Measurements from ENCODE around the gene RNF20. TPM values are rescaled to one million over a fixed set of nuclear protein-coding genes. Genes with fewer than 3 reads are reported as not detected.

RNF20 gene
- total and polyA plus RNA-seq, 10 of the 15 experiments (the other 5 are each of a cell fraction or from before 2014, with no cell fraction given), result 7.5 to 38.9 (median 26.7) TPM

DNA sequence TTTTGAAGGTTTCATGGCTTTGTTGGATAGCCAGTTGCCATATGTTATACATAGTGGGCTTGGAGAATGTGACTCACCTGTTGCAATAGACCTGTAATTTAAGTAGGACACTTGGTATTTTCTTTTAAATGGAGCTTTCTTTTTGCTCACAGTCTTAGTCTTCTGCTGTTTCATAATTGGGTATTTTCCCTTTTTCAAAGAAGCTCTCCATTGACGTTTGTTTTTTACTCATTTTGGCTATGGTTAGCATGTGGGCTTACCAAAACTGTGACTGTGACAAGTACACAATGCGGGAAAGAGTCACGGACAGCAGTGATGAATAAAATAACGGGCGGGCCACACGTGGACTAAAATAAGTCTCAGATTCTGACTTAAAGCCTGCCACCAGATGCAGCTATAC lies 23.2 kb upstream of the RNF20 start:
- Histone ChIP-seq H3K36me3 (ENCODE audit: control insufficient read depth in 2 of 2, insufficient read depth in 2 of 2, low read length in 1 of 2) (no peaks in the 10 kb centered on the region), H4K20me1 (ENCODE audit: control insufficient read depth, insufficient read depth) (no peaks in the 10 kb centered on the region), H3K9me3 (replicated peaks; ENCODE audit: control insufficient read depth, insufficient read depth, low read length) (no peaks in the 10 kb centered on the region), H3K4me3 (no peak overlapping the region), H3K9ac (ENCODE audit: control insufficient read depth, insufficient read depth, low read length) (no peak overlapping the region), H3K27me3 (replicated peaks in 1 of 2; ENCODE audit: control insufficient read depth in 2 of 2, insufficient read depth in 2 of 2, low read length in 1 of 2) (no peaks in the 10 kb centered on the region; a peak in 2 of 4 replicates), H3K79me2 (ENCODE audit: control insufficient read depth, insufficient read depth, low read length) (no peaks in the 10 kb centered on the region), H3K4me1 (ENCODE audit: control insufficient read depth, insufficient read depth, low read length) (no peaks in the 10 kb centered on the region), H3K4me2 (ENCODE audit: control insufficient read depth, insufficient read depth) (no peak overlapping the region), H2AFZ (ENCODE audit: control insufficient read depth, low read depth, low read length) (no peak overlapping the region), H3K27ac (ENCODE audit: control insufficient read depth, insufficient read depth) (no peak overlapping the region)
- intact Hi-C loops (cut with micrococcal nuclease; ENCODE audit: unreplicated experiment) (no loop called here), in situ Hi-C loops (cut with MboI) (no loop called here)
- ChIA-PET POLR2A (no interaction called here), SMC1A (ENCODE audit: uncharacterized antibody, unreplicated experiment) (interaction anchor here (0.7 kb wide), 1 partner anchor 19 kb away, joined by 3 read pairs; no protein-coding TSS in a partner anchor), CTCF (interaction anchor here (0.8 kb wide), 1 partner anchor 19 kb away, joined by 5 read pairs; no protein-coding TSS in a partner anchor), RAD21 (ENCODE audit: unreplicated experiment) (no interaction called here)
- FAIRE-seq (no peak), DNase-seq (ENCODE audit: low read depth, low spot score) (no peak), ATAC-seq (no peak)
- whole genome bisulfite sequencing (ENCODE audit: insufficient coverage, insufficient replicate concordance, low lambda C conversion rate, missing lambda C conversion rate), result 3% methylated on average over 6 of the region's 6 CpGs
- TF ChIP-seq TARDBP (IDR thresholded peaks at IDR 0.05; ENCODE audit: borderline replicate concordance) (no peak), SP1 (IDR thresholded peaks at IDR 0.05; ENCODE audit: low read depth, low read length) (no peak), BACH1 (IDR thresholded peaks at IDR 0.05; ENCODE audit: borderline replicate concordance) (no peak), JUND (IDR thresholded peaks at IDR 0.05; ENCODE audit: low read depth, low read length) (no peak), CEBPB (IDR thresholded peaks at IDR 0.05; ENCODE audit: borderline replicate concordance in 1 of 2, low read depth in 2 of 2, low read length in 2 of 2) (no peak), NFYB (IDR thresholded peaks at IDR 0.05; ENCODE audit: insufficient read depth, low read depth, low read length) (no peak), RELA (IDR thresholded peaks at IDR 0.05; ENCODE audit: borderline replicate concordance, partially characterized antibody) (no peak), SREBF2 (IDR thresholded peaks at IDR 0.05; ENCODE audit: low read length) (no peak), PAX8 (IDR thresholded peaks at IDR 0.05) (no peak)
- BruUV-seq (replicated peaks), result no TSS peak

- H3K79me2 ChIP-seq (ENCODE audit: control insufficient read depth, insufficient read depth, low read length), result no peaks in the 10 kb centered on the region
- H3K4me2 ChIP-seq (ENCODE audit: control insufficient read depth, insufficient read depth), result no peak overlapping the region
- RAD21 ChIA-PET (ENCODE audit: unreplicated experiment), result no interaction called here
- 65% methylated on average over 2 of the region's 2 CpGs for WGBS (ENCODE audit: insufficient coverage, insufficient replicate concordance, low lambda C conversion rate, missing lambda C conversion rate)
- TF ChIP-seq BACH1 (IDR thresholded peaks at IDR 0.05; ENCODE audit: borderline replicate concordance) (no peak), BCL11A (IDR thresholded peaks at IDR 0.05; ENCODE audit: low read depth, low read length) (no peak), FOS (IDR thresholded peaks at IDR 0.05; ENCODE audit: borderline replicate concordance, extremely low read depth, insufficient read length) (no peak), EGR1 (IDR thresholded peaks at IDR 0.05; ENCODE audit: borderline replicate concordance in 1 of 2, low read depth in 2 of 2, low read length in 2 of 2) (no peak)
- TF ChIP-seq, protein P1, sequence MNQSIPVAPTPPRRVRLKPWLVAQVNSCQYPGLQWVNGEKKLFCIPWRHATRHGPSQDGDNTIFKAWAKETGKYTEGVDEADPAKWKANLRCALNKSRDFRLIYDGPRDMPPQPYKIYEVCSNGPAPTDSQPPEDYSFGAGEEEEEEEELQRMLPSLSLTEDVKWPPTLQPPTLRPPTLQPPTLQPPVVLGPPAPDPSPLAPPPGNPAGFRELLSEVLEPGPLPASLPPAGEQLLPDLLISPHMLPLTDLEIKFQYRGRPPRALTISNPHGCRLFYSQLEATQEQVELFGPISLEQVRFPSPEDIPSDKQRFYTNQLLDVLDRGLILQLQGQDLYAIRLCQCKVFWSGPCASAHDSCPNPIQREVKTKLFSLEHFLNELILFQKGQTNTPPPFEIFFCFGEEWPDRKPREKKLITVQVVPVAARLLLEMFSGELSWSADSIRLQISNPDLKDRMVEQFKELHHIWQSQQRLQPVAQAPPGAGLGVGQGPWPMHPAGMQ (IDR thresholded peaks at IDR 0.05; ENCODE audit: borderline replicate concordance), result no peak
- TF ChIP-seq, protein P2, sequence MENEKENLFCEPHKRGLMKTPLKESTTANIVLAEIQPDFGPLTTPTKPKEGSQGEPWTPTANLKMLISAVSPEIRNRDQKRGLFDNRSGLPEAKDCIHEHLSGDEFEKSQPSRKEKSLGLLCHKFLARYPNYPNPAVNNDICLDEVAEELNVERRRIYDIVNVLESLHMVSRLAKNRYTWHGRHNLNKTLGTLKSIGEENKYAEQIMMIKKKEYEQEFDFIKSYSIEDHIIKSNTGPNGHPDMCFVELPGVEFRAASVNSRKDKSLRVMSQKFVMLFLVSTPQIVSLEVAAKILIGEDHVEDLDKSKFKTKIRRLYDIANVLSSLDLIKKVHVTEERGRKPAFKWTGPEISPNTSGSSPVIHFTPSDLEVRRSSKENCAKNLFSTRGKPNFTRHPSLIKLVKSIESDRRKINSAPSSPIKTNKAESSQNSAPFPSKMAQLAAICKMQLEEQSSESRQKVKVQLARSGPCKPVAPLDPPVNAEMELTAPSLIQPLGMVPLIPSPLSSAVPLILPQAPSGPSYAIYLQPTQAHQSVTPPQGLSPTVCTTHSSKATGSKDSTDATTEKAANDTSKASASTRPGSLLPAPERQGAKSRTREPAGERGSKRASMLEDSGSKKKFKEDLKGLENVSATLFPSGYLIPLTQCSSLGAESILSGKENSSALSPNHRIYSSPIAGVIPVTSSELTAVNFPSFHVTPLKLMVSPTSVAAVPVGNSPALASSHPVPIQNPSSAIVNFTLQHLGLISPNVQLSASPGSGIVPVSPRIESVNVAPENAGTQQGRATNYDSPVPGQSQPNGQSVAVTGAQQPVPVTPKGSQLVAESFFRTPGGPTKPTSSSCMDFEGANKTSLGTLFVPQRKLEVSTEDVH (IDR thresholded peaks at IDR 0.05; ENCODE audit: low read depth, partially characterized antibody), result no peak
- CTCF ChIA-PET, result interaction anchor here (0.8 kb wide), 1 partner anchor 19 kb away, joined by 5 read pairs; no protein-coding TSS in a partner anchor
- DNase-seq (ENCODE audit: low read depth, low spot score) (no peak), FAIRE-seq (no peak), ATAC-seq (no peak)
- no peaks in the 10 kb centered on the region for H3K36me3 ChIP-seq (ENCODE audit: control insufficient read depth in 2 of 2, insufficient read depth in 2 of 2, low read length in 1 of 2)
- no peaks in the 10 kb centered on the region for H3K4me1 ChIP-seq (ENCODE audit: control insufficient read depth, insufficient read depth, low read length)
- H3K9me3 ChIP-seq (replicated peaks; ENCODE audit: control insufficient read depth, insufficient read depth, low read length), result no peaks in the 10 kb centered on the region
- BruUV-seq (replicated peaks), result no TSS peak
- intact Hi-C loops (cut with micrococcal nuclease; ENCODE audit: unreplicated experiment) (no loop called here), in situ Hi-C loops (cut with MboI) (no loop called here)
- H4K20me1 ChIP-seq (ENCODE audit: control insufficient read depth, insufficient read depth), result no peaks in the 10 kb centered on the region
- H2AFZ ChIP-seq (ENCODE audit: control insufficient read depth, low read depth, low read length), result no peak overlapping the region
- no peak overlapping the region for H3K9ac ChIP-seq (ENCODE audit: control insufficient read depth, insufficient read depth, low read length)
- H3K27me3 ChIP-seq (replicated peaks in 1 of 2; ENCODE audit: control insufficient read depth in 2 of 2, insufficient read depth in 2 of 2, low read length in 1 of 2), result no peaks in the 10 kb centered on the region; a peak in 2 of 4 replicates
- POLR2A ChIA-PET, result no interaction called here
- H3K4me3 ChIP-seq, result no peak overlapping the region
- H3K27ac ChIP-seq (ENCODE audit: control insufficient read depth, insufficient read depth), result no peak overlapping the region
- SMC1A ChIA-PET (ENCODE audit: uncharacterized antibody, unreplicated experiment), result interaction anchor here (0.7 kb wide), 1 partner anchor 18 kb away, joined by 3 read pairs; no protein-coding TSS in a partner anchor
Observed at GRCh38 chr9:101511009-101511408, 22.6 kb upstream of the RNF20 start.

Measured in GM12878 (cell line).